GM18870 (cell line): ENCODE data around the gene EML3.
A peak's percentile ranks its signal among the peaks of the same experiment; 100 is the strongest.
"Not testable (repeated sequence)": the region's sequence is repeated elsewhere in the genome, so short reads cannot be mapped to it uniquely, and the experiment has no call there.

Source experiments
- ATAC-seq: cut with Tn5 transposase; IDR thresholded peaks from one replicate; pipeline ENCODE4 v1.9.1; 2021; ENCODE audit warnings: moderate library complexity; ENCODE audit not compliant: unreplicated experiment

The EML3 gene

GRCh38 chr11:62612366-62613290, at the start of gene EML3, which contains the start of gene ROM1:
EML3 (minus strand) TSS chr11:62612775; CDS start chr11:62612457, 318 bp downstream.
ROM1 (plus strand) TSS chr11:62613257; CDS start chr11:62613282, 25 bp downstream.
- ATAC-seq, result peak; percentile 62

- no peak for ATAC-seq
These were observed 44.3 kb upstream of the EML3 start for GRCh38 chr11:62656796-62657429.

- ATAC-seq, result no peak
These were observed 41.7 kb upstream of the EML3 start for GRCh38 chr11:62654297-62654696.

GRCh38 chr11:62652161-62653006, 39.8 kb upstream of the EML3 start:
- peak; percentile 16 for ATAC-seq

GRCh38 chr11:62650283-62650682, 37.7 kb upstream of the EML3 start:
- ATAC-seq, result not testable (repeated sequence)

GRCh38 chr11:62649486-62649885, 36.9 kb upstream of the EML3 start:
- no peak for ATAC-seq

GRCh38 chr11:62648967-62649364, 36.4 kb upstream of the EML3 start:
- ATAC-seq, result no peak

- ATAC-seq, result no peak
These were observed 35.8 kb upstream of the EML3 start for GRCh38 chr11:62648185-62648966.

- ATAC-seq, result no peak
These were observed 35.0 kb upstream of the EML3 start for GRCh38 chr11:62647609-62648005.

GRCh38 chr11:62646825-62647608, 34.4 kb upstream of the EML3 start:
- ATAC-seq, result no peak

- peak; percentile 77 for ATAC-seq
These were observed 33.6 kb upstream of the EML3 start, which contains the start of gene GANAB for GRCh38 chr11:62645946-62646824. GANAB (minus strand) TSS chr11:62646613; CDS start chr11:62646599, 14 bp downstream.

GRCh38 chr11:62645671-62645945, 33.0 kb upstream of the EML3 start:
- no peak for ATAC-seq

GRCh38 chr11:62644220-62644619, 31.6 kb upstream of the EML3 start:
- no peak for ATAC-seq

- no peak for ATAC-seq
These were observed 19.9 kb upstream of the EML3 start for GRCh38 chr11:62632492-62632891.

GRCh38 chr11:62627713-62628112, 15.1 kb upstream of the EML3 start:
- ATAC-seq, result no peak

GRCh38 chr11:62622476-62623089, 10.0 kb upstream of the EML3 start:
- no peak for ATAC-seq

- peak; percentile 95 for ATAC-seq
These were observed 9.2 kb upstream of the EML3 start, which contains the start of gene B3GAT3 for GRCh38 chr11:62621567-62622470. B3GAT3 (minus strand) TSS chr11:62621986; CDS start chr11:62621947, 39 bp downstream.
